H1 (cell line): ENCODE results near the gene KNDC1. TPM values are rescaled to one million over a fixed set of nuclear protein-coding genes. Genes with fewer than 3 reads are reported as not detected.

Source experiments
- CTCF ChIA-PET: fragments of 300-600 bp; sonication (Branson Sonifier 250); formaldehyde crosslinking; loops from one replicate; lab custom pipeline; 2021; ENCODE audit not compliant: partially characterized antibody; lab: Charles Lee
- POLR2A ChIA-PET: fragments of 300-600 bp; sonication (Branson Sonifier 250); formaldehyde crosslinking; loops from one replicate; lab custom pipeline; 2021; ENCODE audit warnings: inconsistent platforms; ENCODE audit not compliant: partially characterized antibody; lab: Charles Lee
- DNase-seq, 2 experiments: peaks; one replicate each; pipeline versions ENCODE4 v3.0.0 to v3.0.0-alpha.2; 2010 to 2022; ENCODE audit warnings: low spot score in 2 of 2, low read depth in 1 of 2, mixed read lengths in 1 of 2
- FAIRE-seq: peaks from 2 replicates; lab custom pipeline; 2011; peaks lifted over from hg19 to GRCh38; lab: Jason Lieb, UNC
- H2AFZ ChIP-seq: 2 replicates; pipeline ENCODE4 v1.8.1; 2012; ENCODE audit warnings: low read length, inconsistent platforms
- H2AK5ac ChIP-seq: 2 replicates; pipeline ENCODE4 v1.6.1; 2013; ENCODE audit warnings: low read depth, low read length
- H2BK120ac ChIP-seq: replicated peaks from 2 replicates; pipeline ENCODE3; 2013; ENCODE audit warnings: low read depth, low read length, inconsistent platforms
- H2BK12ac ChIP-seq: 2 replicates; pipeline ENCODE4 v1.6.1; 2013; ENCODE audit warnings: low read depth, low read length
- H2BK15ac ChIP-seq: 2 replicates; pipeline ENCODE4 v1.6.1; 2013; ENCODE audit warnings: low read length
- H2BK20ac ChIP-seq: 2 replicates; pipeline ENCODE4 v1.6.1; 2013; ENCODE audit warnings: low read length
- H2BK5ac ChIP-seq: 2 replicates; pipeline ENCODE4 v1.6.1; 2013; ENCODE audit warnings: low read depth, low read length
- H3K14ac ChIP-seq: 2 replicates; pipeline ENCODE4 v1.6.1; 2013; ENCODE audit warnings: inconsistent platforms; ENCODE audit not compliant: insufficient read length
- H3K18ac ChIP-seq: 2 replicates; pipeline ENCODE4 v1.6.1; 2013; ENCODE audit warnings: low read length; ENCODE audit errors: extremely low read depth
- H3K23ac ChIP-seq: 2 replicates; pipeline ENCODE4 v1.6.1; 2013; ENCODE audit warnings: inconsistent platforms; ENCODE audit not compliant: insufficient read length
- H3K23me2 ChIP-seq: 2 replicates; pipeline ENCODE4 v1.6.1; 2013; ENCODE audit warnings: low read depth, low read length
- H3K27ac ChIP-seq: 2 replicates; pipeline ENCODE4 v1.6.1; 2011; ENCODE audit warnings: low read depth, low read length, inconsistent platforms
- H3K27me3 ChIP-seq, 4 experiments: replicated peaks in 1 of 4; 1 replicate in 1 of 4; 2 replicates in 3 of 4; pipeline versions ENCODE4 v1.6.1 to v1.8.1; 2011 to 2013; ENCODE audit warnings: low read length in 3 of 4, mild to moderate bottlenecking in 3 of 4, inconsistent platforms in 2 of 4, mixed read lengths in 2 of 4, moderate library complexity in 1 of 4; ENCODE audit not compliant: control insufficient read depth in 3 of 4, insufficient read depth in 3 of 4; ENCODE audit errors: extremely low read depth in 1 of 4
- H3K36me3 ChIP-seq, 4 experiments: 2 replicates each; pipeline versions ENCODE4 v1.6.1 to v1.8.1; 2011 to 2013; ENCODE audit warnings: mild to moderate bottlenecking in 4 of 4, low read length in 3 of 4, moderate library complexity in 2 of 4, control low read depth in 1 of 4, inconsistent platforms in 1 of 4; ENCODE audit not compliant: insufficient read depth in 4 of 4, control insufficient read depth in 2 of 4
- H3K4ac ChIP-seq: replicated peaks from 2 replicates; pipeline ENCODE3; 2013; ENCODE audit warnings: low read length, low read depth, mixed read lengths, inconsistent platforms; ENCODE audit not compliant: insufficient read length
- H3K4me1 ChIP-seq, 4 experiments: replicated peaks in 1 of 4; 1 replicate in 1 of 4; 2 replicates in 3 of 4; pipeline versions ENCODE4 v1.6.1 to v1.8.1; 2011 to 2013; ENCODE audit warnings: low read length in 3 of 4, inconsistent platforms in 2 of 4, mixed read lengths in 1 of 4; ENCODE audit not compliant: insufficient read depth in 4 of 4, control insufficient read depth in 3 of 4
- H3K4me2 ChIP-seq, 2 experiments: 2 replicates each; pipeline versions ENCODE4 v1.6.1 to v1.8.1; 2011 to 2013; ENCODE audit warnings: low read depth in 2 of 2, low read length in 2 of 2, control low read depth in 1 of 2, inconsistent platforms in 1 of 2, mild to moderate bottlenecking in 1 of 2; ENCODE audit not compliant: insufficient read depth in 1 of 2
- H3K4me3 ChIP-seq, 4 experiments: fragments of 200-600, 300-600 bp in 1 of 4; sonication (generic), shearing (Covaris generic), sonication (Bioruptor Twin) in 1 of 4; 2 replicates each; pipeline versions ENCODE4 v1.5.1 to v1.8.1; 2011 to 2016; ENCODE audit warnings: low read length in 4 of 4, low read depth in 3 of 4, control low read depth in 2 of 4, inconsistent platforms in 2 of 4, mild to moderate bottlenecking in 2 of 4, mixed read lengths in 1 of 4, moderate library complexity in 1 of 4; ENCODE audit not compliant: insufficient read depth in 2 of 4; ENCODE audit errors: extremely low read depth in 1 of 4
- H3K56ac ChIP-seq: replicated peaks from 2 replicates; pipeline ENCODE3; 2013; ENCODE audit warnings: low read depth, mild to moderate bottlenecking, mixed read lengths, low read length, inconsistent platforms; ENCODE audit not compliant: insufficient read length
- H3K79me1 ChIP-seq: 2 replicates; pipeline ENCODE4 v1.6.1; 2013; ENCODE audit warnings: low read depth, low read length, control low read depth
- H3K79me2 ChIP-seq, 2 experiments: 2 replicates each; pipeline versions ENCODE4 v1.6.1 to v1.8.1; 2012 to 2013; ENCODE audit warnings: low read length in 2 of 2, mild to moderate bottlenecking in 2 of 2, inconsistent platforms in 1 of 2; ENCODE audit not compliant: insufficient read depth in 2 of 2, control insufficient read depth in 1 of 2
- H3K9ac ChIP-seq, 4 experiments: replicated peaks in 1 of 4; 1 replicate in 1 of 4; 2 replicates in 3 of 4; pipeline versions ENCODE4 v1.6.1 to v1.8.1; 2011 to 2013; ENCODE audit warnings: low read depth in 3 of 4, low read length in 3 of 4, control low read depth in 2 of 4, mild to moderate bottlenecking in 2 of 4, moderate library complexity in 2 of 4, inconsistent platforms in 1 of 4; ENCODE audit errors: extremely low read depth in 1 of 4
- H3K9me3 ChIP-seq, 2 experiments: 2 replicates each; pipeline versions ENCODE4 v1.6.1 to v1.8.1; 2012 to 2013; ENCODE audit warnings: mild to moderate bottlenecking in 2 of 2, moderate library complexity in 2 of 2, control low read depth in 1 of 2, inconsistent platforms in 1 of 2, low read depth in 1 of 2, low read length in 1 of 2, mixed read lengths in 1 of 2; ENCODE audit not compliant: insufficient read depth in 2 of 2
- H4K20me1 ChIP-seq, 2 experiments: replicated peaks in 1 of 2; 2 replicates each; pipeline versions ENCODE3 to v1.8.1; 2011 to 2013; ENCODE audit warnings: inconsistent platforms in 2 of 2, low read length in 2 of 2, mild to moderate bottlenecking in 1 of 2; ENCODE audit not compliant: insufficient read depth in 2 of 2, control insufficient read depth in 1 of 2
- H4K5ac ChIP-seq: 2 replicates; pipeline ENCODE4 v1.6.1; 2013; ENCODE audit warnings: low read length, low read depth, mixed read lengths, inconsistent platforms; ENCODE audit not compliant: insufficient read length
- H4K8ac ChIP-seq: 2 replicates; pipeline ENCODE4 v1.8.0; 2013; ENCODE audit warnings: mild to moderate bottlenecking, moderate library complexity, low read length, inconsistent platforms; ENCODE audit not compliant: insufficient read depth; ENCODE audit errors: extremely low read depth
- H4K91ac ChIP-seq: replicated peaks from 2 replicates; pipeline ENCODE3; 2013; ENCODE audit warnings: low read length, mixed read lengths, inconsistent platforms; ENCODE audit not compliant: insufficient read length
- BACH1 ChIP-seq: IDR thresholded peaks from 2 replicates; pipeline ENCODE4 v1.6.1; 2012; ENCODE audit warnings: low read length, improper control_type of control experiment
- WGBS, 2 experiments: shearing (Covaris generic) in 1 of 2; methylation state at CpG; one replicate each; pipeline versions ENCODE4 v1.1.6 to v1.1.7; 2013 to 2015; ENCODE audit warnings: low lambda C conversion rate in 2 of 2, mixed read lengths in 2 of 2, inconsistent platforms in 1 of 2, low coverage in 1 of 2, missing lambda C conversion rate in 1 of 2; ENCODE audit not compliant: insufficient replicate concordance in 2 of 2, insufficient coverage in 1 of 2, insufficient read length in 1 of 2; ENCODE audit errors: extremely low coverage in 1 of 2, missing lambda C conversion rate in 1 of 2; 5-methylcytosine and 5-hydroxymethylcytosine counted together
- polyA plus RNA-seq, 7 experiments: library from polyadenylated mRNA; depleted of rRNA in 3 of 7; stranded (reverse) in 5 of 7; unstranded in 2 of 7; fragments of >200 nt in 5 of 7; fragments of 200-250 nt in 2 of 7; gene quantifications; 1 replicate in 5 of 7; 2 replicates in 1 of 7; 4 replicates in 1 of 7; pipeline versions ENCODE4 v1.2.1 to v1.2.3, GENCODE V29; 2011 to 2013; ENCODE audit warnings: missing spikeins in 2 of 7, mixed read lengths in 2 of 7
- total RNA-seq: library from RNA; stranded (reverse); fragmentation: NEBNext Ultra II Directional; extraction: Animal tissue kit (Norgen Biotek cat#: 25700); gene quantifications from 2 replicates; pipeline ENCODE4 v1.2.1, GENCODE V29; 2021
- TF ChIP-seq, protein P1 (sequence below): IDR thresholded peaks from 2 replicates; pipeline ENCODE4 v1.6.1; 2011; ENCODE audit warnings: low read depth, mild to moderate bottlenecking, low read length; ENCODE audit not compliant: insufficient read depth

KNDC1 gene
- total and polyA plus RNA-seq, 2 of the 8 experiments (the other 6 are each of a cell fraction or from before 2014, with no cell fraction given) = 7.5 to 16.7 TPM

DNA sequence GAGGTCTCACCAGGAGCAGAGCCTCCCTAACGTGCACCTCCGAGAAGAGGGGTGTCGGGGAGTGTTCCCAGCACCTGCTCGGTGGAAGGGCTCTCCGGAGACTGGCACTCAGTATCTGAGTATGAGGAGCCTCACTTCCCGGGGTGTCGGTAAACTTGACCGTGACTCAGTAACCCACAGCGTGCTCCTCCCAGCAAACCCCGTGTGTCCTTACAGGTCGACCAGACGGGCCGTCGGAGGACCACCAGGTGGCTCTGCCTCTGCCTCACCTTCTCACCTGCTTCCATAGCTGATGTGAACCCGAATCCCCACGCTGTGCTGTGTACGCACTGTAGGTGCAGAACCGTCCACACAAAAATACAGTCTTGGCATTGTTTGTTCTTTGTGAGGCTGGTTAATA is 29.0 kb upstream of the KNDC1 start:
- Histone ChIP-seq H2BK120ac (no peak overlapping the region), H2BK5ac (0 out of 2 replicates have a peak overlapping the region, but pooled peaks have one; percentile 66), H2AK5ac (peak overlapping the region; percentile 93; the same call in 1 of the 2 replicates), H3K23me2 (0 out of 2 replicates have a peak, but pooled peaks cover 4% of the 10 kb centered on the region), H3K23ac (no peak overlapping the region), H3K4me3 (no peak overlapping the region), H2BK20ac (no peak overlapping the region), H4K20me1 (peaks cover 0 to 8% of the 10 kb centered on the region in 2 experiments), H3K9ac (no peak overlapping the region), H3K4me1 (peaks cover 0 to 3% (median 0%) of the 10 kb centered on the region in 4 experiments; a peak in 2 of 7 replicates), H3K56ac (no peak overlapping the region)
- FAIRE-seq = no peak
- DNase-seq = no peak
- CTCF ChIA-PET = interaction anchor here (4.7 kb wide), 1 partner anchor 13 kb away, joined by 23 read pairs; no protein-coding TSS in a partner anchor
- TF ChIP-seq BACH1 = no peak
- TF ChIP-seq, protein P1, sequence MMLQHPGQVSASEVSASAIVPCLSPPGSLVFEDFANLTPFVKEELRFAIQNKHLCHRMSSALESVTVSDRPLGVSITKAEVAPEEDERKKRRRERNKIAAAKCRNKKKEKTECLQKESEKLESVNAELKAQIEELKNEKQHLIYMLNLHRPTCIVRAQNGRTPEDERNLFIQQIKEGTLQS = no peak
- TF ChIP-seq, all 59 proteins: peak for 0
- WGBS, 2 experiments = 86% methylated on average over 18 of the region's 18 CpGs; no CpG with 5 or more reads in 1 of the 2 experiments
- no peak overlapping the region for H2AFZ ChIP-seq
- no peak overlapping the region; the same call in 1 of the 2 replicates for H2BK15ac ChIP-seq
- H3K18ac ChIP-seq = no peak overlapping the region
- no peak overlapping the region for H4K5ac ChIP-seq
- H4K8ac ChIP-seq = no peak overlapping the region
- H3K36me3 ChIP-seq = no peaks in the 10 kb centered on the region
- H4K91ac ChIP-seq = no peak overlapping the region
- POLR2A ChIA-PET = no interaction called here
- H3K79me2 ChIP-seq = no peaks in the 10 kb centered on the region
- H3K4ac ChIP-seq = no peak overlapping the region
- H3K4me2 ChIP-seq = no peak overlapping the region
- no peaks in the 10 kb centered on the region for H3K79me1 ChIP-seq
- no peaks in the 10 kb centered on the region for H3K27me3 ChIP-seq
- no peak overlapping the region for H3K14ac ChIP-seq
- no peak overlapping the region for H3K27ac ChIP-seq
- H2BK12ac ChIP-seq = no peak overlapping the region
- H3K9me3 ChIP-seq = peaks cover 0 to 5% of the 10 kb centered on the region in 2 experiments; a peak in 1 of 4 replicates
